HG03045 (cell line): Measurements from ENCODE around the gene SIGLEC8.
"Not testable (repeated sequence)": the region's sequence is repeated elsewhere in the genome, so short reads cannot be mapped to it uniquely, and the experiment has no call there.

Experiments used
- ATAC-seq: cut with Tn5 transposase; IDR thresholded peaks from one replicate; pipeline ENCODE4 v1.9.1; 2021; ENCODE audit warnings: mild to moderate bottlenecking, moderate library complexity; ENCODE audit not compliant: unreplicated experiment

Gene SIGLEC8

GRCh38 chr19:51458051-51458645, at the start of gene SIGLEC8:
Gene SIGLEC8, minus strand, starts transcription at chr19:51458454. Its CDS starts 67 bp downstream, at chr19:51458387.
- no peak for ATAC-seq

- no peak for ATAC-seq
These were observed 49.4 kb upstream of the SIGLEC8 start for GRCh38 chr19:51507640-51508058.

GRCh38 chr19:51507192-51507591, 48.9 kb upstream of the SIGLEC8 start:
- ATAC-seq = no peak

GRCh38 chr19:51505904-51506303, 47.6 kb upstream of the SIGLEC8 start:
- ATAC-seq = no peak

GRCh38 chr19:51503896-51504295, 45.6 kb upstream of the SIGLEC8 start:
- ATAC-seq = no peak

- no peak for ATAC-seq
These were observed 45.1 kb upstream of the SIGLEC8 start for GRCh38 chr19:51503286-51503817.

- ATAC-seq = no peak
These were observed 43.5 kb upstream of the SIGLEC8 start, which contains the start of gene SIGLEC12 for GRCh38 chr19:51501594-51502263. Gene SIGLEC12, minus strand, starts transcription at chr19:51501800. Its CDS starts 67 bp downstream, at chr19:51501733.

- ATAC-seq = not testable (repeated sequence)
These were observed 42.7 kb upstream of the SIGLEC8 start for GRCh38 chr19:51500931-51501330.

GRCh38 chr19:51497666-51498065, 39.4 kb upstream of the SIGLEC8 start:
- ATAC-seq = no peak

GRCh38 chr19:51493776-51494175, 35.5 kb upstream of the SIGLEC8 start:
- ATAC-seq = no peak

- no peak for ATAC-seq
These were observed 33.3 kb upstream of the SIGLEC8 start for GRCh38 chr19:51491586-51491985.

GRCh38 chr19:51490676-51491075, 32.4 kb upstream of the SIGLEC8 start:
- ATAC-seq = no peak

- ATAC-seq = no peak
These were observed 30.9 kb upstream of the SIGLEC8 start for GRCh38 chr19:51489113-51489512.

- no peak for ATAC-seq
These were observed 30.2 kb upstream of the SIGLEC8 start for GRCh38 chr19:51488491-51488890.

- ATAC-seq = no peak
These were observed 27.9 kb upstream of the SIGLEC8 start for GRCh38 chr19:51485960-51486660.

GRCh38 chr19:51480590-51480989, 22.3 kb upstream of the SIGLEC8 start:
- no peak for ATAC-seq

GRCh38 chr19:51479531-51480331, 21.5 kb upstream of the SIGLEC8 start:
- ATAC-seq = no peak

- ATAC-seq = no peak
These were observed 20.4 kb upstream of the SIGLEC8 start, which contains the start of gene CEACAM18 for GRCh38 chr19:51478381-51479234. Gene CEACAM18, plus strand, starts transcription at chr19:51478539.

- no peak for ATAC-seq
These were observed 19.1 kb upstream of the SIGLEC8 start for GRCh38 chr19:51477344-51477743.

- no peak for ATAC-seq
These were observed 17.9 kb upstream of the SIGLEC8 start for GRCh38 chr19:51476164-51476563.
